Vagina (tissue), 2 donors: ENCODE measurements around the gene RELA.

Source experiments
- POLR2A ChIP-seq, 2 donors: fragments of 450-650 bp; IDR thresholded peaks; one replicate each; pipeline ENCODE4 v1.6.1; 2017; ENCODE audit warnings: antibody characterized with exemption in 2 of 2, mild to moderate bottlenecking in 2 of 2, moderate library complexity in 2 of 2
- POLR2AphosphoS5 ChIP-seq, 2 donors: sonication (generic); formaldehyde crosslinking; IDR thresholded peaks; one replicate each; pipeline ENCODE4 v1.9.0; 2017; ENCODE audit warnings: antibody characterized with exemption in 2 of 2, mild to moderate bottlenecking in 2 of 2, low read depth in 1 of 2; ENCODE audit not compliant: insufficient read depth in 1 of 2
- TF ChIP-seq, protein P1 (sequence below), 3 experiments: fragments of 450-650 bp in 2 of 3; fragments of 200-600 bp in 1 of 3; sonication (generic) in 1 of 3; IDR thresholded peaks; one replicate each; pipeline ENCODE4 v1.5.1; 2017 to 2019; ENCODE audit warnings: antibody characterized with exemption in 3 of 3, mild to moderate bottlenecking in 2 of 3, moderate library complexity in 2 of 3

DNA sequence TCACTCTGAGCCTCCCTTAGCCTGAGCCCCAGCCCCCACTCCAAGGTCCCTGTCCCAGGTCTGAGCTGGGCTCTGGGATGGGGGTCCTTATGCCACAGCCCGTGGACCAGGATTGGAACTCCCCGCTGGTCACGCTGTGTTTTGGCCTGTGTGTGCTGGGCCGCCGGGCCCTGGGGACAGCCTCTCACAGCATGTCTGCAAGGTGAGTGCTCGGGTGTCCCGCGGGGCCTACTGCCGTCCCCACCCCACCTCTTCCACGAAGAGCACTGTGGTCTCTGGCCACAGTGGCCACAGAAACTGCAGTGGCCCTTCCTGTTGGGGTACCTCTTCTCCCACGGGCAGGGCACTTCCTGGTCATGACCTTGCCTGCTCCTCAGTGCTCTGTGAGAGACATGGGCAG lies 28.3 kb downstream of the RELA start:
- TF ChIP-seq, protein P1, sequence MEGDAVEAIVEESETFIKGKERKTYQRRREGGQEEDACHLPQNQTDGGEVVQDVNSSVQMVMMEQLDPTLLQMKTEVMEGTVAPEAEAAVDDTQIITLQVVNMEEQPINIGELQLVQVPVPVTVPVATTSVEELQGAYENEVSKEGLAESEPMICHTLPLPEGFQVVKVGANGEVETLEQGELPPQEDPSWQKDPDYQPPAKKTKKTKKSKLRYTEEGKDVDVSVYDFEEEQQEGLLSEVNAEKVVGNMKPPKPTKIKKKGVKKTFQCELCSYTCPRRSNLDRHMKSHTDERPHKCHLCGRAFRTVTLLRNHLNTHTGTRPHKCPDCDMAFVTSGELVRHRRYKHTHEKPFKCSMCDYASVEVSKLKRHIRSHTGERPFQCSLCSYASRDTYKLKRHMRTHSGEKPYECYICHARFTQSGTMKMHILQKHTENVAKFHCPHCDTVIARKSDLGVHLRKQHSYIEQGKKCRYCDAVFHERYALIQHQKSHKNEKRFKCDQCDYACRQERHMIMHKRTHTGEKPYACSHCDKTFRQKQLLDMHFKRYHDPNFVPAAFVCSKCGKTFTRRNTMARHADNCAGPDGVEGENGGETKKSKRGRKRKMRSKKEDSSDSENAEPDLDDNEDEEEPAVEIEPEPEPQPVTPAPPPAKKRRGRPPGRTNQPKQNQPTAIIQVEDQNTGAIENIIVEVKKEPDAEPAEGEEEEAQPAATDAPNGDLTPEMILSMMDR (IDR thresholded peaks at IDR 0.05) = no peak
- TF ChIP-seq POLR2A (IDR thresholded peaks at IDR 0.05) (no peak), POLR2AphosphoS5 (IDR thresholded peaks at IDR 0.05; ENCODE audit: insufficient read depth in 1 of 2, low read depth in 1 of 2) (no peak)
